BLaER1 (cell line): ENCODE data around the gene IL12RB2.
A peak's percentile ranks its signal among the peaks of the same experiment; 100 is the strongest.

Source experiments
- H3K27ac ChIP-seq: shearing (Covaris generic); formaldehyde crosslinking; 2 replicates; pipeline ENCODE4 v1.8.1; 2022
- H3K27me3 ChIP-seq: shearing (Covaris generic); formaldehyde crosslinking; 2 replicates; pipeline ENCODE4 v1.8.1; 2022
- H3K36me3 ChIP-seq: shearing (Covaris generic); formaldehyde crosslinking; 2 replicates; pipeline ENCODE4 v1.8.1; 2022
- H3K4me1 ChIP-seq: shearing (Covaris generic); formaldehyde crosslinking; 2 replicates; pipeline ENCODE4 v1.8.1; 2022
- H3K4me2 ChIP-seq: shearing (Covaris generic); formaldehyde crosslinking; 2 replicates; pipeline ENCODE4 v1.8.1; 2022
- H3K4me3 ChIP-seq: shearing (Covaris generic); formaldehyde crosslinking; 2 replicates; pipeline ENCODE4 v1.8.1; 2022
- H3K9ac ChIP-seq: shearing (Covaris generic); formaldehyde crosslinking; 2 replicates; pipeline ENCODE4 v1.8.1; 2022
- H3K9me3 ChIP-seq: shearing (Covaris generic); formaldehyde crosslinking; 2 replicates; pipeline ENCODE4 v1.8.1; 2022
- H4K20me1 ChIP-seq: shearing (Covaris generic); formaldehyde crosslinking; 2 replicates; pipeline ENCODE4 v1.8.1; 2022
- Cebpa-rat ChIP-seq: shearing (Covaris generic); IDR thresholded peaks from 2 replicates; pipeline ENCODE4 v1.8.1; 2022

IL12RB2 gene

GRCh38 chr1:67307251-67308060, at the start of gene IL12RB2:
Gene IL12RB2 (plus strand): TSS chr1:67307873. CDS start chr1:67320369, 12,496 bp downstream.
- Histone ChIP-seq H4K20me1 (no peaks in the 10 kb centered on the region), H3K9me3 (no peaks in the 10 kb centered on the region), H3K9ac (peak within 1 kb of the TSS; percentile 96), H3K4me3 (peak within 1 kb of the TSS; percentile 89), H3K4me2 (peak within 1 kb of the TSS; percentile 82), H3K36me3 (no peaks in the 10 kb centered on the region; the same call in 1 of the 2 replicates), H3K27ac (peak within 1 kb of the TSS; percentile 95), H3K27me3 (no peaks in the 10 kb centered on the region), H3K4me1 (peaks cover 70% of the 10 kb centered on the region)
- TF ChIP-seq Cebpa-rat: no peak

GRCh38 chr1:67261680-67262079, 46.0 kb upstream of the IL12RB2 start:
- Histone ChIP-seq H3K9ac (no peak overlapping the region), H3K4me2 (peak overlapping the region; percentile 87), H3K36me3 (no peaks in the 10 kb centered on the region), H3K4me1 (peaks cover 67% of the 10 kb centered on the region), H3K4me3 (no peak overlapping the region), H4K20me1 (no peaks in the 10 kb centered on the region), H3K27me3 (no peaks in the 10 kb centered on the region), H3K27ac (peak overlapping the region; percentile 91), H3K9me3 (peaks cover 4% of the 10 kb centered on the region; the same call in 1 of the 2 replicates)
- TF ChIP-seq Cebpa-rat: no peak

- Histone ChIP-seq H4K20me1 (no peaks in the 10 kb centered on the region), H3K4me1 (peaks cover 67% of the 10 kb centered on the region), H3K27me3 (no peaks in the 10 kb centered on the region), H3K4me3 (no peak overlapping the region), H3K9me3 (peaks cover 4% of the 10 kb centered on the region; the same call in 1 of the 2 replicates), H3K4me2 (peak overlapping the region; percentile 87), H3K36me3 (no peaks in the 10 kb centered on the region), H3K27ac (peak overlapping the region; percentile 91), H3K9ac (no peak overlapping the region)
- no peak for TF ChIP-seq Cebpa-rat
These were observed 44.9 kb upstream of the IL12RB2 start for GRCh38 chr1:67262735-67263134.

GRCh38 chr1:67264152-67264551, 43.5 kb upstream of the IL12RB2 start:
- Histone ChIP-seq H3K9ac (peak overlapping the region; percentile 63), H3K4me1 (peaks cover 80% of the 10 kb centered on the region), H3K9me3 (peaks cover 3% of the 10 kb centered on the region; the same call in 1 of the 2 replicates), H3K36me3 (no peaks in the 10 kb centered on the region), H3K4me2 (peak overlapping the region; percentile 87), H3K27ac (peak overlapping the region; percentile 91), H3K27me3 (no peaks in the 10 kb centered on the region), H3K4me3 (peak overlapping the region; percentile 58), H4K20me1 (no peaks in the 10 kb centered on the region)
- no peak for TF ChIP-seq Cebpa-rat

GRCh38 chr1:67264899-67265298, 42.8 kb upstream of the IL12RB2 start:
- peaks cover 7% of the 10 kb centered on the region; the same call in 1 of the 2 replicates for H3K9me3 ChIP-seq
- peak overlapping the region; percentile 91 for H3K27ac ChIP-seq
- H3K27me3 ChIP-seq: no peaks in the 10 kb centered on the region
- H3K9ac ChIP-seq: peak overlapping the region; percentile 63
- 0 out of 2 replicates have a peak, but pooled peaks cover 1% of the 10 kb centered on the region for H3K36me3 ChIP-seq
- H3K4me1 ChIP-seq: peaks cover 86% of the 10 kb centered on the region
- no peak for TF ChIP-seq Cebpa-rat
- H4K20me1 ChIP-seq: no peaks in the 10 kb centered on the region
- H3K4me2 ChIP-seq: peak overlapping the region; percentile 87
- H3K4me3 ChIP-seq: peak overlapping the region; percentile 58

GRCh38 chr1:67269061-67269460, 38.6 kb upstream of the IL12RB2 start:
- H3K36me3 ChIP-seq: peaks cover 20% of the 10 kb centered on the region; the same call in 1 of the 2 replicates
- no peaks in the 10 kb centered on the region for H4K20me1 ChIP-seq
- TF ChIP-seq Cebpa-rat: no peak
- H3K4me3 ChIP-seq: no peak overlapping the region
- no peak overlapping the region for H3K9ac ChIP-seq
- peaks cover 56% of the 10 kb centered on the region for H3K4me1 ChIP-seq
- H3K27ac ChIP-seq: no peak overlapping the region
- peaks cover 46% of the 10 kb centered on the region for H3K9me3 ChIP-seq
- H3K4me2 ChIP-seq: 0 out of 2 replicates have a peak overlapping the region, but pooled peaks have one; percentile 10
- H3K27me3 ChIP-seq: no peaks in the 10 kb centered on the region; the same call in 1 of the 2 replicates

- no peaks in the 10 kb centered on the region for H4K20me1 ChIP-seq
- no peak for TF ChIP-seq Cebpa-rat
- H3K36me3 ChIP-seq: peaks cover 20% of the 10 kb centered on the region; the same call in 1 of the 2 replicates
- no peak overlapping the region for H3K4me3 ChIP-seq
- H3K27me3 ChIP-seq: no peaks in the 10 kb centered on the region; the same call in 1 of the 2 replicates
- H3K27ac ChIP-seq: no peak overlapping the region
- no peak overlapping the region for H3K4me2 ChIP-seq
- H3K9me3 ChIP-seq: peaks cover 48% of the 10 kb centered on the region
- peaks cover 42% of the 10 kb centered on the region for H3K4me1 ChIP-seq
- H3K9ac ChIP-seq: no peak overlapping the region
These were observed 37.1 kb upstream of the IL12RB2 start for GRCh38 chr1:67270541-67270940.

- H3K9ac ChIP-seq: no peak overlapping the region
- H3K4me1 ChIP-seq: peaks cover 12% of the 10 kb centered on the region
- peaks cover 65% of the 10 kb centered on the region for H3K9me3 ChIP-seq
- H3K27me3 ChIP-seq: no peaks in the 10 kb centered on the region; the same call in 1 of the 2 replicates
- TF ChIP-seq Cebpa-rat: no peak
- no peak overlapping the region for H3K4me2 ChIP-seq
- no peaks in the 10 kb centered on the region for H4K20me1 ChIP-seq
- no peak overlapping the region for H3K4me3 ChIP-seq
- no peak overlapping the region for H3K27ac ChIP-seq
- peaks cover 20% of the 10 kb centered on the region; the same call in 1 of the 2 replicates for H3K36me3 ChIP-seq
These were observed 34.1 kb upstream of the IL12RB2 start for GRCh38 chr1:67273591-67273990.

GRCh38 chr1:67274623-67275325, 32.9 kb upstream of the IL12RB2 start:
- Histone ChIP-seq H3K36me3 (peaks cover 20% of the 10 kb centered on the region; the same call in 1 of the 2 replicates), H3K4me3 (no peak overlapping the region), H4K20me1 (no peaks in the 10 kb centered on the region), H3K27me3 (no peaks in the 10 kb centered on the region; the same call in 1 of the 2 replicates), H3K9me3 (peaks cover 61% of the 10 kb centered on the region), H3K4me2 (no peak overlapping the region), H3K27ac (no peak overlapping the region), H3K4me1 (no peaks in the 10 kb centered on the region), H3K9ac (no peak overlapping the region)
- TF ChIP-seq Cebpa-rat: no peak

GRCh38 chr1:67280696-67281095, 27.0 kb upstream of the IL12RB2 start:
- Histone ChIP-seq H3K9ac (no peak overlapping the region), H3K4me2 (no peak overlapping the region), H3K27me3 (no peaks in the 10 kb centered on the region), H3K4me1 (peaks cover 5% of the 10 kb centered on the region), H4K20me1 (no peaks in the 10 kb centered on the region), H3K4me3 (no peak overlapping the region), H3K9me3 (peaks cover 32% of the 10 kb centered on the region), H3K27ac (no peak overlapping the region), H3K36me3 (no peaks in the 10 kb centered on the region)
- no peak for TF ChIP-seq Cebpa-rat
